Measurements from ENCODE around the gene TMBIM4.
"Not testable (repeated sequence)": the region's sequence is repeated elsewhere in the genome, so short reads cannot be mapped to it uniquely, and the experiment has no call there.

Gene TMBIM4

GRCh38 chr12:66169221-66170170, at the start of gene TMBIM4:
Gene TMBIM4, minus strand, starts transcription at chr12:66169996. Its CDS starts 45 bp downstream, at chr12:66169951.
- peak; percentile 94 for DNase-seq

GRCh38 chr12:66217342-66217917, 47.6 kb upstream of the TMBIM4 start:
- no peak for DNase-seq

- DNase-seq, result not testable (repeated sequence)
These were observed 43.2 kb upstream of the TMBIM4 start for GRCh38 chr12:66213011-66213410.

- DNase-seq, result not testable (repeated sequence)
These were observed 41.8 kb upstream of the TMBIM4 start for GRCh38 chr12:66211573-66211972.

GRCh38 chr12:66210840-66211239, 41.0 kb upstream of the TMBIM4 start:
- no peak for DNase-seq

- DNase-seq, result no peak
These were observed 36.3 kb upstream of the TMBIM4 start for GRCh38 chr12:66206141-66206540.

GRCh38 chr12:66203820-66204219, 34.0 kb upstream of the TMBIM4 start:
- no peak for DNase-seq

GRCh38 chr12:66199831-66200509, 30.2 kb upstream of the TMBIM4 start:
- DNase-seq, result no peak

GRCh38 chr12:66199141-66199540, 29.3 kb upstream of the TMBIM4 start:
- no peak for DNase-seq

- no peak for DNase-seq
These were observed 27.7 kb upstream of the TMBIM4 start for GRCh38 chr12:66197495-66197921.

GRCh38 chr12:66196806-66197205, 27.0 kb upstream of the TMBIM4 start:
- DNase-seq, result no peak

- no peak for DNase-seq
These were observed 25.4 kb upstream of the TMBIM4 start for GRCh38 chr12:66195242-66195641.

- no peak for DNase-seq
These were observed 24.3 kb upstream of the TMBIM4 start for GRCh38 chr12:66194122-66194521.

- DNase-seq, result no peak
These were observed 21.8 kb upstream of the TMBIM4 start for GRCh38 chr12:66191547-66192126.

GRCh38 chr12:66190519-66191370, 20.9 kb upstream of the TMBIM4 start:
- no peak for DNase-seq

GRCh38 chr12:66189889-66190288, 20.1 kb upstream of the TMBIM4 start:
- no peak for DNase-seq

GRCh38 chr12:66189486-66189843, 19.7 kb upstream of the TMBIM4 start:
- no peak for DNase-seq

- DNase-seq, result peak; percentile 78
These were observed 19.0 kb upstream of the TMBIM4 start, which contains the start of gene IRAK3 for GRCh38 chr12:66188584-66189485. Gene IRAK3, plus strand, starts transcription at chr12:66189214. Its CDS starts 86 bp downstream, at chr12:66189300.

GRCh38 chr12:66187821-66188220, 18.0 kb upstream of the TMBIM4 start:
- no peak for DNase-seq

- DNase-seq, result no peak
These were observed 17.2 kb upstream of the TMBIM4 start for GRCh38 chr12:66187036-66187435.

GRCh38 chr12:66184822-66185221, 15.0 kb upstream of the TMBIM4 start:
- not testable (repeated sequence) for DNase-seq
